ENCODE measurements around the gene TRIM73.
"Not testable (repeated sequence)": the region's sequence is repeated elsewhere in the genome, so short reads cannot be mapped to it uniquely, and the experiment has no call there.

Gene TRIM73

DNA sequence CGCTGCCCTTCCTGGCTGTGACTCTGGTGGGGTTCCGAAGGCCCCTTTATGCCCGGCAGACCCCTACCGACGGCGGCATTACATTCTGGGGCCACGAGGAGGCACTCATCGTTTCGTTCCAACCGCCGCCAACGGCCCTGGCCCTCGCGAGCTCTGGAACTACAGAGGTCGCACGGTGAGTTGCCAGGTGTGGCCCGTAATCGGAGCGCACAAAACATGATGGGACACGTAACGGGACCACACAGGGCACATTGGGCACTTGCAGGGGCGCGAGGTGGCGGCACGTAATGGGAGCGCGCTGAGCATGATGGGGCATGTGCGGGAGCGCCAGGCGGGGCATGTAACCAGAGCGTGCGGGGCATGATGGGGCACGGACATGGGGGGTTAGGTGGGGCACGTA is at the start of gene TRIM73:
TRIM73 (plus strand) TSS at position 301 of the 400 bp plus-strand sequence. CDS start 3,305 bp downstream, outside the sequence.
- not testable (repeated sequence) for DNase-seq

DNA sequence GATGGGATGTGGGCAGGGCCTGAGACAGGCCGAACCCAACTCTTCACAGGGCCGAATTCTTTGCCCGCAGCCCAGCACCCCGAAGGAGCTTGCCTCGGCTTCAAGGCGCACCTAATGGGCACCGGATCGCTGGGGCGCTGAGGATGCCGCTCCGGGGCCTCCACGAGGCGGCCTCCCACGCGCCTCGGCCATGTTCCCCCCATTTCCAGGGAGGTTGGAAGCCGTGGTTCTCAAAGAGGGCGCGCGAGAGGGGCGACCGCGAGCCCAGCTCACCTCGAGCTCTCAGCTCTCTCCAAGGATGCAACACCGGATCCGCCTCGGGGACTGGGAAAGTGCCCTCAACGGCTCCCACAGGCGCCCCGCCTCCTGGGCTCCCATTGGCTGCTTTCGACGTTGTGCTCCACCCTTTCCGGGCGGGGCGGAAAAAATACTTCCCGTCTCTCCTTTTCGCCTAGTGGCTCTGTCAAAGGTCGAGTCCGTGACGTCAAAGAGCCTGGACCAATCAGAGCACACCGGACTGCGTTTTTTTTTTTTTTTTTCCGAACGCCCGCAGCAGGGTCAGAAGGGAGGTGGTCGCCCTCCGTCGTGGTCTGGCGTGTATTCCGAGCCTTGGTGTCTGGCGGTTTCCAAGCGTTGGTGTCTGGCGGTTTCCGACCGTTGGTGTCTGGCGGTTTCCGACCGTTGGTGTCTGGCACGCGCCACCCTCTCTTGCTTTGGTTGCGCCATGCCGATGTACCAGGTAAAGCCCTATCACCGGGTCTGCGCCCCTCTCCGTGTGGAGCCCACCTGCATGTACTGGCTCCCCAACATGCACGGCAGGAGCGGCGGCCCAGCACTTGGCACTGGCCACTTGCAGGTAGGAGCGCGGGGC is 36.5 kb upstream of the TRIM73 start:
- DNase-seq = peak; percentile 44

GRCh38 chr7:75359542-75359848 is 35.9 kb upstream of the TRIM73 start:
- not testable (repeated sequence) for DNase-seq

- not testable (repeated sequence) for DNase-seq
Observed at GRCh38 chr7:75364079-75364478, 31.4 kb upstream of the TRIM73 start.

DNA sequence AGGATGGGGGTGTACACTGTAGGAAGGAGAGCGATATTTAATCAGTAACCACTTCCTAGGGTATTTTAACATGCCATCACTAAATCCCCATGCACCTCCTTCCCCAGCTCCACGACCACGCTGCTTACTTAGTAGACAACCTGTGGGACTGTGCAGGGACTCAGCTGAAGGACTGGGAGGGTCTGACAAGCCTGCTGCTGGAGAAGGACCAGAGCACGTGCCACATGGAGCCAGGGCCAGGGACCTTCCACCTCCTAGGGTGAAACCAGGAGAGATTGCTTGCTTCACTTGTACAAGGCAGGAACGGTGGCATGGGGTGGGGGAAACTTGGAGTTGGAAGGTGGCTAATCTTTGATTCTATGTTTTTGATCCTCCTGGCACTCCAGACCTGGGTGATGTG is 28.8 kb upstream of the TRIM73 start:
- DNase-seq = not testable (repeated sequence)

- not testable (repeated sequence) for DNase-seq
Observed at GRCh38 chr7:75367313-75367712, 28.1 kb upstream of the TRIM73 start.

GRCh38 chr7:75374144-75374518 is 21.3 kb upstream of the TRIM73 start:
- not testable (repeated sequence) for DNase-seq

DNA sequence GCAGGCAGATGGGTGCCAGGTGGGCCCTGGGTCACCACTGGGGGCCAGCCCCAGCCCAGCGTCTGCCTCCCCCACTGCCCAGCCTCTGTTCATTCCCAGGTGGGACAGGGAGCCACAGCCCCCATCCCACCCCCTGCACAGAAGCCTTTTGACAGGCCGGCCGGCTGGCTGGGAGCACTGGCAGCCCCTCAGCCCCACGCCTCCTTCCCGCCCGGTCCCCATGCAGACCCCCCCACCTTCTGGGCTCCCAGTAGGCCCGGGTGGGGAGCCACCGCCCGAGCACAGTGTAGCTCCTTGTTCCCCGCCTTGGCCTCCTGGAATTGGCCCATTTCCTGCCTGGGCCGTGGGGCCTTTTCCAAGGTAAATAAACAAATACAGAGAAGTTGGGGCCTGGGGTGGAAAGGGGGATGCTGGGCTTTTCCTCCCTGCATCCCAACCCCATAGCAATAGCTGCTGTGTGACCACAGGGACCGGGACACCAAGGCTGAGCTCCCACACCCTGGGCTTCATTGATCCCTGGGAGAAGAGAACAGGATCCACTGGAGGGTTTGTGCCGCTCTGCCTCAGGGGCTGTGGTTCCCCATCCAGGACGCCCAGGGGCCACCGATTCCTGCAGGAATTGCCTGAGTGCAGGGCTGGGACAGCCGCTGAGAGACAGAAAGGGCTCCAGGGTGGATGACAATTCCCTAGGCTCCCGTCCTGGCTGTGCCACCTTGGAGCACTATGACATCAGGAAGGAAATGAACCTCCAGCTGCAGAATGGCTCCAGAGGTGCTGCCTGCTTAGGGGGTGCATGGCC is 20.7 kb upstream of the TRIM73 start:
- DNase-seq = not testable (repeated sequence)

DNA sequence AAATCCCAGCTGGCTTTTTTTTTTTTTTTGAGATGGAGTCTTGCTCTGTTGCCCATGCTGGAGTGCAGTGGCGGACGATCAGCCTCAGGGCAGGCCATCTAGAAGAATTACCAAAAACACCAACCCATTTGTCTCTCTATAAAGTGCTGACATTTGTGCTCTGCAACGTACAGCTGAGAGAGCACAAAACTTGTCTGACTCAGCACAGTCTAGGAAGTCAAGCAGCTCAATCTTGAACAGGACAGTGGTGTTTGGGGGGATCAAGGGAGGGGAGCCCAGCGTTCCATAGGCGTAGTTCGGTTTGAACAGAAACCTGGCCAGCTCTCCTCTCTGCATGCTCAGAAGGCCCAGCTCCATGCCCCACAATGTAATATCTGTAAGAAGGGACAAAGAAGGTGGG is 2.2 kb upstream of the TRIM73 start:
- DNase-seq = not testable (repeated sequence)

DNA sequence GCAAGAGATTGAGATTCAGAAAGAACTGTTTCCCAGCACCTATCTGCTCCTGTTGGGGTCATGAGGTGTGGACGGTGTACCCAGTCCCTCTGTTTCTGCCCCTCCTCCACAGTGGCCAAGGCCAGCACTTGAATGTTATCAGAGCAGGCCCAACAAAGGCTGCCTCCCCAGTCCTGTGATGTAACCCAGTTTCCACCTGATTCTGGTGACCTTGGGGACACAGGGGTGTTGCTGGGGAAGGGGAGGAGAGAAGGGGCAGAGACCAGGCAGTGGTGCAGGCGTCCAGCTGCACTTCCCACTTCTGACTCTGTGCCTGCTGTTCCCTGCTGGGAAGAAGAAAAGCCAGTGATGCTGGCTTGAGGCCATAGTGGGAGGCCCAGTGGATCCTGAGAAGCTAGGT is 2.4 kb downstream of the TRIM73 start:
- not testable (repeated sequence) for DNase-seq

- not testable (repeated sequence) for DNase-seq
Observed at GRCh38 chr7:75398771-75399700, 3.6 kb downstream of the TRIM73 start.

GRCh38 chr7:75400575-75400974 is 5.1 kb downstream of the TRIM73 start:
- DNase-seq = not testable (repeated sequence)

- DNase-seq = not testable (repeated sequence)
Observed at GRCh38 chr7:75403455-75404443, 8.3 kb downstream of the TRIM73 start.

DNA sequence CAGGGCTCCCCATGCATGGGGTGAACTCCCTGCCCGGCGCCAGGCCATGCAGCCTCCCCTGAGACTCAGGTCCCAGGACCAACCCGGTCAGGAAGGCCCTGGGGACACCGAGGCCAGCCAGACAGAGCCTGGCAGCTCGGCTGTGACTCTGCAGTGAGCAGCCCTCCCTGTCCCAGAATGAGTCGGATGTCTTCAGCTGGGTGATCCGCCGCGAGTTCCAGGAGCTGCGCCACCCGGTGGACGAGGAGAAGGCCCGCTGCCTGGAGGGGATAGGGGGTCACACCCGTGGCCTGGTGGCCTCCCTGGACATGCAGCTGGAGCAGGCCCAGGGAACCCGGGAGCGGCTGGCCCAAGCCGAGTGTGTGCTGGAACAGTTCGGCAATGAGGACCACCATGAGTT is 9.2 kb downstream of the TRIM73 start:
- not testable (repeated sequence) for DNase-seq

DNA sequence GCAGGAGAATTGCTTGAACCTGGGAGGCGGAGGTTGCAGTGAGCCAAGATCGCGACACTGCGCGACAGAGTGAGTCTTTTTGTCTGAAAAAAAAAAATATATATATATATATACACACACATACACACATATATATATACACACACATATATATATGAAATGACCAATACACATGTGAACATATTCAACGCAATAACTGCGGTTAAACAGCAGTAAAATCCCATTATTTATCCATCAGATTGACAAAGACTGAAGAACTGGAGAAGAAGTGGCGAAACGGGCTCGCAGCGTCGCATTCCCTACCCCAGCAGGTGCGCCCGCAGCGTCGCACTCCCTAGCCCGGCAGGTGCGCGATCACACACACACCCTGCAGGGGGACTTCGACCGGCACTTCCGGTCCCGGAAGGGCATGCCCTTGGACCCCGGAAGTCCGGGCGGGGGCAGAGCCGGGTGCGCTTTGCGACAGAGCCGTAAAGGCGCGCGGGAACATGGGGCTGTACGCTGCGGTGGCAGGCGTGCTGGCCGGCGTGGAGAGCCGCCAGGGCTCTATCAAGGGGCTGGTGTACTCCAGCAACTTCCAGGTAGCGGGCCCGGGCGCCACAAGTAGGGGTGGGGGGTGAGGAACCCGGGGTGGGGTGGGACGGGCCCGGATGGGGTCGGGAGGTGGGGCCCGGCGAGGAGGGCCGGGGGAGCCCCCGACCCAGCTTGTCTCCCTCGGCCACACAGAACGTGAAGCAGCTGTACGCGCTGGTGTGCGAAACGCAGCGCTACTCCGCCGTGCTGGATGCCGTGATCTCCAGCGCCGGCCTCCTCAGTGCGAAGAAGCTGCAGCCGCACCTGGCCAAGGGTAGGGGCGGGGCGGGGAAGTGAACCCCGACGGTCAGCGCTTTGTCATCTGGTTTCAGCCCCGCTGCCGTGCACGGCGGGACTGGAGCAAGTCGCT is 14.7 kb downstream of the TRIM73 start:
- DNase-seq = not testable (repeated sequence)

GRCh38 chr7:75410823-75411173 is 15.4 kb downstream of the TRIM73 start:
- not testable (repeated sequence) for DNase-seq

- DNase-seq = not testable (repeated sequence)
Observed at GRCh38 chr7:75414204-75414603, 18.8 kb downstream of the TRIM73 start.

GRCh38 chr7:75414708-75415427 is 19.4 kb downstream of the TRIM73 start:
- DNase-seq = not testable (repeated sequence)

GRCh38 chr7:75415428-75415817 is 20.0 kb downstream of the TRIM73 start:
- DNase-seq = not testable (repeated sequence)

Measured in activated CD4-positive, alpha-beta T cell treated with anti-CD3 and anti-CD28 coated beads for 48 hours (primary cell).